GM12878 (cell line): ENCODE results near the gene FDX1. TPM values are rescaled to one million over a fixed set of nuclear protein-coding genes. Genes with fewer than 3 reads are reported as not detected.

Experiments used
- ATAC-seq: fragments of 200-7000 bp; cut with Tn5 transposase; 3 replicates; pipeline ENCODE4 v1.9.1; 2020; ENCODE audit warnings: mild to moderate bottlenecking, moderate library complexity
- BruUV-seq: library from RNA; stranded (reverse); fragments of 400-500 nt; replicated peaks from 2 replicates; lab custom pipeline; 2021; lab: Mats Ljungman, UMichigan
- CTCF ChIA-PET: fragments of 300-600 bp; sonication (Branson Sonifier 250); formaldehyde crosslinking; extraction: SDS; loops from one replicate; lab custom pipeline; 2021; ENCODE audit warnings: inconsistent platforms; lab: Yijun Ruan, JAX
- POLR2A ChIA-PET: fragments of 350-600 bp; formaldehyde crosslinking; extraction: SDS; loops from one replicate; lab custom pipeline; 2021; ENCODE audit warnings: inconsistent platforms; lab: Charles Lee
- RAD21 ChIA-PET: fragments of 300-600 bp; sonication (Branson Sonifier 250); formaldehyde crosslinking; loops from one replicate; lab custom pipeline; 2023; ENCODE audit warnings: antibody characterized with exemption; ENCODE audit not compliant: unreplicated experiment; lab: Charles Lee
- SMC1A ChIA-PET: fragments of 300-600 bp; sonication (Branson Sonifier 250); formaldehyde crosslinking; loops from one replicate; lab custom pipeline; 2023; ENCODE audit not compliant: unreplicated experiment, uncharacterized antibody; lab: Charles Lee
- DNase-seq: peaks from one replicate; pipeline ENCODE4 v3.0.0-alpha.2; 2011; ENCODE audit warnings: low read depth, low spot score
- FAIRE-seq: peaks from 3 replicates; lab custom pipeline; 2011; peaks lifted over from hg19 to GRCh38; lab: Jason Lieb, UNC
- H2AFZ ChIP-seq: 2 replicates; pipeline ENCODE4 v1.6.0; 2011; ENCODE audit warnings: low read depth, low read length, control low read depth; ENCODE audit not compliant: control insufficient read depth
- H3K27ac ChIP-seq: 2 replicates; pipeline ENCODE4 v1.5.1; 2011; ENCODE audit warnings: control low read depth; ENCODE audit not compliant: control insufficient read depth, insufficient read depth
- H3K27me3 ChIP-seq, 2 experiments: replicated peaks in 1 of 2; 2 replicates each; pipeline versions ENCODE4 v1.6.0 to v1.6.1; 2011; ENCODE audit warnings: low read length in 1 of 2; ENCODE audit not compliant: control insufficient read depth in 2 of 2, insufficient read depth in 2 of 2
- H3K36me3 ChIP-seq, 2 experiments: 2 replicates each; pipeline ENCODE4 v1.5.1; 2011; ENCODE audit warnings: low read length in 1 of 2; ENCODE audit not compliant: control insufficient read depth in 2 of 2, insufficient read depth in 2 of 2
- H3K4me1 ChIP-seq: 2 replicates; pipeline ENCODE4 v1.6.1; 2011; ENCODE audit warnings: mild to moderate bottlenecking, low read length, moderate library complexity, mixed read lengths; ENCODE audit not compliant: control insufficient read depth, insufficient read depth
- H3K4me2 ChIP-seq: 2 replicates; pipeline ENCODE4 v1.6.0; 2011; ENCODE audit warnings: control low read depth; ENCODE audit not compliant: control insufficient read depth, insufficient read depth
- H3K4me3 ChIP-seq: fragments of 200-600 bp; sonication (generic); 2 replicates; pipeline ENCODE4 v1.5.1; 2016
- H3K79me2 ChIP-seq: 2 replicates; pipeline ENCODE4 v1.6.0; 2011; ENCODE audit warnings: low read length; ENCODE audit not compliant: control insufficient read depth, insufficient read depth
- H3K9ac ChIP-seq: 2 replicates; pipeline ENCODE4 v1.8.0; 2011; ENCODE audit warnings: low read length, control low read depth, mixed read lengths; ENCODE audit not compliant: control insufficient read depth, insufficient read depth
- H3K9me3 ChIP-seq: replicated peaks from 3 replicates; pipeline ENCODE4 v1.5.1; 2011; ENCODE audit warnings: mild to moderate bottlenecking, low read length; ENCODE audit not compliant: control insufficient read depth, insufficient read depth
- H4K20me1 ChIP-seq: 2 replicates; pipeline ENCODE4 v1.6.0; 2011; ENCODE audit not compliant: control insufficient read depth, insufficient read depth
- ATF2 ChIP-seq: IDR thresholded peaks from 2 replicates; pipeline ENCODE4 v1.6.1; 2012; ENCODE audit warnings: low read length, inconsistent platforms
- DPF2 ChIP-seq: fragments of 450-650 bp; IDR thresholded peaks from 2 replicates; pipeline ENCODE4 v1.6.1; 2017; ENCODE audit warnings: mild to moderate bottlenecking
- JUNB ChIP-seq: IDR thresholded peaks from 2 replicates; pipeline ENCODE4 v1.6.1; 2016; ENCODE audit warnings: antibody characterized with exemption, mild to moderate bottlenecking
- KAT2A ChIP-seq: conservative IDR thresholded peaks from 2 replicates; pipeline ENCODE4 v1.6.1; 2011; ENCODE audit warnings: low read depth, low read length; ENCODE audit not compliant: control insufficient read depth
- MXI1 ChIP-seq: fragments of 150-350 bp; IDR thresholded peaks from 2 replicates; pipeline ENCODE4 v1.6.1; 2011; ENCODE audit warnings: low read depth, mild to moderate bottlenecking, inconsistent platforms, low read length, improper control_type of control experiment
- NFXL1 ChIP-seq: fragments of 450-650 bp; IDR thresholded peaks from 2 replicates; pipeline ENCODE4 v1.6.1; 2017; ENCODE audit warnings: antibody characterized with exemption, mild to moderate bottlenecking, borderline replicate concordance
- NFYA ChIP-seq: IDR thresholded peaks from 2 replicates; pipeline ENCODE4 v1.6.1; 2011; ENCODE audit warnings: low read depth, mild to moderate bottlenecking, low read length, improper control_type of control experiment, borderline replicate concordance
- PML ChIP-seq: IDR thresholded peaks from 2 replicates; pipeline ENCODE4 v1.6.1; 2012; ENCODE audit warnings: low read length, inconsistent platforms
- POLR2AphosphoS2 ChIP-seq: IDR thresholded peaks from 2 replicates; pipeline ENCODE4 v1.6.1; 2011; ENCODE audit warnings: low read depth, mild to moderate bottlenecking, low read length, improper control_type of control experiment, moderate library complexity
- RCOR1 ChIP-seq: conservative IDR thresholded peaks from 2 replicates; pipeline ENCODE4 v1.6.1; 2012; ENCODE audit warnings: low read depth, low read length, improper control_type of control experiment
- RELA ChIP-seq: fragments of 450-650 bp; IDR thresholded peaks from 2 replicates; pipeline ENCODE4 v1.8.0; 2014; ENCODE audit warnings: borderline replicate concordance; ENCODE audit not compliant: partially characterized antibody
- SREBF2 ChIP-seq: IDR thresholded peaks from 2 replicates; pipeline ENCODE4 v1.6.1; 2012; ENCODE audit warnings: mild to moderate bottlenecking, low read length
- USF2 ChIP-seq: IDR thresholded peaks from 2 replicates; pipeline ENCODE4 v1.6.1; 2011; ENCODE audit warnings: low read depth, low read length, improper control_type of control experiment, borderline replicate concordance
- ZBED1 ChIP-seq: IDR thresholded peaks from 2 replicates; pipeline ENCODE4 v1.6.1; 2016; ENCODE audit warnings: borderline replicate concordance
- WGBS: methylation state at CpG from one replicate; pipeline ENCODE4 v1.1.6; 2016; ENCODE audit warnings: low lambda C conversion rate; ENCODE audit not compliant: insufficient replicate concordance, insufficient coverage; ENCODE audit errors: missing lambda C conversion rate; 5-methylcytosine and 5-hydroxymethylcytosine counted together
- in situ Hi-C: fragments of 300-500 bp; cut with MboI; formaldehyde crosslinking; loops from 9 replicates; pipeline ENCODE4 v1.14.3; 2018; ENCODE audit warnings: mixed read lengths
- intact Hi-C: fragments of 100-400 bp; cut with micrococcal nuclease; formaldehyde crosslinking; loops from one replicate; pipeline ENCODE4 v1.14.2; 2022; ENCODE audit not compliant: unreplicated experiment
- polyA plus RNA-seq, 11 experiments: library from polyadenylated mRNA; depleted of rRNA in 4 of 11; unstranded in 6 of 11; stranded (reverse) in 5 of 11; fragments of >200 nt; fragmentation: Nextera tagmentation in 4 of 11; fragmentation: Illumina TruSeq in 1 of 11; extraction: Ambion mirVana in 4 of 11; extraction: Trizol in 1 of 11; gene quantifications; 1 replicate in 1 of 11; 2 replicates in 10 of 11; pipeline versions ENCODE4 v1.2.1 to v1.2.3, GENCODE V29; 2011 to 2016; ENCODE audit warnings: inconsistent platforms in 2 of 11, missing spikeins in 2 of 11, low read depth in 1 of 11
- total RNA-seq, 4 experiments: library from RNA; depleted of rRNA in 3 of 4; stranded (reverse); fragments of >200 nt in 3 of 4; fragmentation: Illumina TruSeq in 1 of 4; extraction: Trizol in 1 of 4; gene quantifications; 2 replicates each; pipeline versions ENCODE4 v1.2.1 to v1.2.3, GENCODE V29; 2013 to 2021

Gene FDX1
- total and polyA plus RNA-seq, 10 of the 15 experiments (the other 5 are each of a cell fraction or from before 2014, with no cell fraction given) = 3.9 to 20.3 (median 8.1) TPM

- ChIA-PET POLR2A (interaction anchor here (0.7 kb wide), 1 partner anchor 843 kb away, joined by 6 read pairs; no protein-coding TSS in a partner anchor), CTCF (no interaction called here), SMC1A (no interaction called here), RAD21 (no interaction called here)
- Histone ChIP-seq H3K36me3 (no peaks in the 10 kb centered on the region), H3K9me3 (no peaks in the 10 kb centered on the region), H4K20me1 (no peaks in the 10 kb centered on the region; the same call in 1 of the 2 replicates), H3K27me3 (no peaks in the 10 kb centered on the region), H3K9ac (no peak overlapping the region), H3K4me2 (no peak overlapping the region), H3K4me3 (no peak overlapping the region), H3K79me2 (no peaks in the 10 kb centered on the region), H3K4me1 (no peaks in the 10 kb centered on the region), H3K27ac (no peak overlapping the region), H2AFZ (no peak overlapping the region)
- no TSS peak for BruUV-seq
- TF ChIP-seq RCOR1 (no peak), PML (no peak), RELA (no peak), NFYA (no peak), JUNB (no peak), USF2 (no peak), NFXL1 (no peak), ZBED1 (no peak), POLR2AphosphoS2 (no peak), SREBF2 (no peak), KAT2A (no peak), MXI1 (no peak), DPF2 (no peak), ATF2 (no peak)
- no peak for FAIRE-seq
- in situ Hi-C loops (no loop called here), intact Hi-C loops (no loop called here)
- ATAC-seq = no peak
- no peak for DNase-seq
- 43% methylated on average over 5 of the region's 5 CpGs for WGBS
Observed at GRCh38 chr11:110481523-110481922, 51.8 kb downstream of the FDX1 start.
